GM21576 (cell line): ENCODE measurements around the gene FBRS.
"Not testable (repeated sequence)": the region's sequence is repeated elsewhere in the genome, so short reads cannot be mapped to it uniquely, and the experiment has no call there.

Experiments used
- ATAC-seq: cut with Tn5 transposase; IDR thresholded peaks from one replicate; pipeline ENCODE4 v1.9.1; 2021; ENCODE audit warnings: mild to moderate bottlenecking, moderate library complexity; ENCODE audit not compliant: unreplicated experiment

Gene FBRS

GRCh38 chr16:30697264-30698138, 39.3 kb downstream of the FBRS start:
- ATAC-seq: peak; percentile 73

GRCh38 chr16:30698139-30698815, 40.0 kb downstream of the FBRS start:
- peak; percentile 54 for ATAC-seq

GRCh38 chr16:30698816-30699614, 40.8 kb downstream of the FBRS start, which contains the start of gene SRCAP:
Gene SRCAP (plus strand): TSS chr16:30699171. CDS start chr16:30700825, 1,654 bp downstream.
- ATAC-seq: peak; percentile 27

- no peak for ATAC-seq
Observed at GRCh38 chr16:30699615-30700099, 41.4 kb downstream of the FBRS start.

- no peak for ATAC-seq
Observed at GRCh38 chr16:30700491-30700890, 42.3 kb downstream of the FBRS start.

GRCh38 chr16:30700971-30701370, 42.7 kb downstream of the FBRS start:
- ATAC-seq: no peak

- not testable (repeated sequence) for ATAC-seq
Observed at GRCh38 chr16:30703071-30703470, 44.8 kb downstream of the FBRS start.

GRCh38 chr16:30703971-30704370, 45.7 kb downstream of the FBRS start:
- ATAC-seq: no peak

GRCh38 chr16:30706046-30706445, 47.8 kb downstream of the FBRS start:
- no peak for ATAC-seq

- no peak for ATAC-seq
Observed at GRCh38 chr16:30710971-30711370, 52.7 kb downstream of the FBRS start.

- no peak for ATAC-seq
Observed at GRCh38 chr16:30711712-30712111, 53.5 kb downstream of the FBRS start.

GRCh38 chr16:30715750-30716445, 57.7 kb downstream of the FBRS start:
- ATAC-seq: no peak

- no peak for ATAC-seq
Observed at GRCh38 chr16:30720086-30720485, 61.9 kb downstream of the FBRS start.
